ENCODE measurements around the gene MZF1. TPM values are rescaled to one million over a fixed set of nuclear protein-coding genes. Genes with fewer than 3 reads are reported as not detected.

Gene MZF1
- total RNA-seq, 1 experiment from 2014 or later: not detected

DNA sequence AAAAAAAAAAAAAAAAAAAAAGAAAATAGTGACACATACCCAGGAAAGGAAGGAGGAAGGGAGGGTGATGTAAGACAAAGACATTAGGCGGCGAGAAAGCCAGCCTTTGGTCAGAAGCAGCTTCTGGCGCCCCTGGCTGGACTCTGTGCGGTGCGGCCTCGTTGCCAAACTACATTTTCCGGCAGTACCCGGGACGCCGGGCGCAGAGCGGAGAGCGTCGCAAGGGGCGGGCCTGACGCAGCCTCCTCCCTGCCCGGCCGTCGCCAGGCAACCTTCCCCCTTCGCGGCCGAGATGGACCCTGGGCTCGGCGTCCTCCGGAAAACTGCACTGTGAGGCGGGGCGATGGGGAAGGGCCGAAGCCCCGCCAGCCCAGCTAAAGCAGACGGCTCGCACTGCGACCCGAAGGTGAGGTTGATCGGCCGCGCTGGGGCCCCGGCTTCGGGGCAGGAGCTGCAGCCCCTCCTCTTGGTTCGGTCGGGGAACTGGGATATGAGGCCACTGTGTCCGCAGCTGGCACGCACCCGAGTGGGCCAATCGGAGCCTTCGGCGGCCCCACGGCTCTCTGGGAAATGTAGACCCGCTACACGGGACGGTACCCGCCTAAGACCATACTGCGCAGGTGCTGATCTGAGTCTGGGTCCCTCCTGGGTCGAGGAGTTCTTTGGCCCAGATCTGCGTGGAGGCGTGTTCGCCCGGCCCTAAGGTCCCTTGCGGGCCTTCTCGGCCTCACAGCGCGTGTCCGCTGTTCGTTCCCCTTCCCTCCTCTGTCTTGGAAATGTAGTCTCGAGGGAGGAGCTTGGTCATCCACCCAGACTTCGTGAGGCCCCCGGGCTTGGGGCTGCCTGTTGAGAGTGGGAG, 2.3 kb upstream of the MZF1 start:
- H3K9me3 ChIP-seq (ENCODE audit: insufficient read depth, low read depth): no peaks in the 10 kb centered on the region
- H3K79me2 ChIP-seq (ENCODE audit: low read depth): no peaks in the 10 kb centered on the region
- H3K4me2 ChIP-seq: no peak overlapping the region
- no peak overlapping the region for H3K4me3 ChIP-seq
- H3F3A ChIP-seq (ENCODE audit: insufficient read depth, low read depth): no peaks in the 10 kb centered on the region
- H4K20me1 ChIP-seq (ENCODE audit: insufficient read depth): no peaks in the 10 kb centered on the region
- intact Hi-C loops (cut with micrococcal nuclease; ENCODE audit: unreplicated experiment): no loop called here
- no peak for TF ChIP-seq EZH2 (IDR thresholded peaks at IDR 0.05; ENCODE audit: low read depth)
- TF ChIP-seq, protein P1, sequence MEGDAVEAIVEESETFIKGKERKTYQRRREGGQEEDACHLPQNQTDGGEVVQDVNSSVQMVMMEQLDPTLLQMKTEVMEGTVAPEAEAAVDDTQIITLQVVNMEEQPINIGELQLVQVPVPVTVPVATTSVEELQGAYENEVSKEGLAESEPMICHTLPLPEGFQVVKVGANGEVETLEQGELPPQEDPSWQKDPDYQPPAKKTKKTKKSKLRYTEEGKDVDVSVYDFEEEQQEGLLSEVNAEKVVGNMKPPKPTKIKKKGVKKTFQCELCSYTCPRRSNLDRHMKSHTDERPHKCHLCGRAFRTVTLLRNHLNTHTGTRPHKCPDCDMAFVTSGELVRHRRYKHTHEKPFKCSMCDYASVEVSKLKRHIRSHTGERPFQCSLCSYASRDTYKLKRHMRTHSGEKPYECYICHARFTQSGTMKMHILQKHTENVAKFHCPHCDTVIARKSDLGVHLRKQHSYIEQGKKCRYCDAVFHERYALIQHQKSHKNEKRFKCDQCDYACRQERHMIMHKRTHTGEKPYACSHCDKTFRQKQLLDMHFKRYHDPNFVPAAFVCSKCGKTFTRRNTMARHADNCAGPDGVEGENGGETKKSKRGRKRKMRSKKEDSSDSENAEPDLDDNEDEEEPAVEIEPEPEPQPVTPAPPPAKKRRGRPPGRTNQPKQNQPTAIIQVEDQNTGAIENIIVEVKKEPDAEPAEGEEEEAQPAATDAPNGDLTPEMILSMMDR (conservative IDR thresholded peaks at IDR 0.05): no peak
- no TSS peak for BruUV-seq (replicated peaks)
- no peaks in the 10 kb centered on the region for H3K27me3 ChIP-seq (ENCODE audit: insufficient read depth, low read depth)
- no peaks in the 10 kb centered on the region for H3K36me3 ChIP-seq (ENCODE audit: low read depth)
- no peak for DNase-seq
- POLR2A ChIA-PET (ENCODE audit: unreplicated experiment): no interaction called here
- H3K27ac ChIP-seq: no peak overlapping the region
- no peak overlapping the region for H2AFZ ChIP-seq
- H3K4me1 ChIP-seq (replicated peaks; ENCODE audit: insufficient read depth): no peaks in the 10 kb centered on the region
- H3K9me2 ChIP-seq (ENCODE audit: insufficient read depth): no peaks in the 10 kb centered on the region
- CTCF ChIA-PET: no interaction called here

- BruUV-seq (replicated peaks): no TSS peak
- intact Hi-C loops (cut with micrococcal nuclease; ENCODE audit: unreplicated experiment): no loop called here
- POLR2A ChIA-PET (ENCODE audit: unreplicated experiment): no interaction called here
These were observed 576 bp upstream of the MZF1 start for GRCh38 chr19:58573658-58574164.

GRCh38 chr19:58572026-58572817, 913 bp downstream of the MZF1 start:
- POLR2A ChIA-PET (ENCODE audit: unreplicated experiment): no interaction called here

More at GRCh38 chr19:58573658-58574164, 576 bp upstream of the MZF1 start:
- Histone ChIP-seq H2AFZ (no peak overlapping the region), H3K9me3 (ENCODE audit: insufficient read depth, low read depth) (no peaks in the 10 kb centered on the region), H3K4me2 (no peak overlapping the region), H3K27ac (no peak overlapping the region), H3K36me3 (ENCODE audit: low read depth) (no peaks in the 10 kb centered on the region), H4K20me1 (ENCODE audit: insufficient read depth) (no peaks in the 10 kb centered on the region), H3K4me3 (no peak overlapping the region), H3K9me2 (ENCODE audit: insufficient read depth) (no peaks in the 10 kb centered on the region), H3F3A (ENCODE audit: insufficient read depth, low read depth) (no peaks in the 10 kb centered on the region), H3K4me1 (replicated peaks; ENCODE audit: insufficient read depth) (no peaks in the 10 kb centered on the region), H3K27me3 (ENCODE audit: insufficient read depth, low read depth) (no peaks in the 10 kb centered on the region), H3K79me2 (ENCODE audit: low read depth) (no peaks in the 10 kb centered on the region)
- DNase-seq: no peak
- no peak for TF ChIP-seq EZH2 (IDR thresholded peaks at IDR 0.05; ENCODE audit: low read depth)
- TF ChIP-seq, protein P1 (conservative IDR thresholded peaks at IDR 0.05): no peak
- CTCF ChIA-PET: no interaction called here

More at GRCh38 chr19:58572026-58572817, 913 bp downstream of the MZF1 start:
- TF ChIP-seq, protein P1 (conservative IDR thresholded peaks at IDR 0.05): no peak
- no peak for TF ChIP-seq EZH2 (IDR thresholded peaks at IDR 0.05; ENCODE audit: low read depth)
- no TSS peak for BruUV-seq (replicated peaks)
- H3K4me1 ChIP-seq (replicated peaks; ENCODE audit: insufficient read depth): no peaks in the 10 kb centered on the region
- no peak overlapping the region for H3K4me3 ChIP-seq
- no peak overlapping the region for H2AFZ ChIP-seq
- no peaks in the 10 kb centered on the region for H3K9me2 ChIP-seq (ENCODE audit: insufficient read depth)
- no peak overlapping the region for H3K27ac ChIP-seq
- no peaks in the 10 kb centered on the region for H3K36me3 ChIP-seq (ENCODE audit: low read depth)
- H3K4me2 ChIP-seq: no peak overlapping the region
- no peaks in the 10 kb centered on the region for H3K79me2 ChIP-seq (ENCODE audit: low read depth)
- CTCF ChIA-PET: no interaction called here
- no peaks in the 10 kb centered on the region for H3K9me3 ChIP-seq (ENCODE audit: insufficient read depth, low read depth)
- H3F3A ChIP-seq (ENCODE audit: insufficient read depth, low read depth): no peaks in the 10 kb centered on the region
- H3K27me3 ChIP-seq (ENCODE audit: insufficient read depth, low read depth): no peaks in the 10 kb centered on the region
- no peak for DNase-seq
- intact Hi-C loops (cut with micrococcal nuclease; ENCODE audit: unreplicated experiment): no loop called here
- H4K20me1 ChIP-seq (ENCODE audit: insufficient read depth): no peaks in the 10 kb centered on the region
